SW480 (cell line): ENCODE data around the gene CPN1.

Experiments
- DNase-seq: peaks from one replicate; pipeline ENCODE4 v3.0.0-alpha.2; 2016; ENCODE audit warnings: low spot score

Gene CPN1

GRCh38 chr10:100076750-100077149 is 4.9 kb downstream of the CPN1 start:
- no peak for DNase-seq

GRCh38 chr10:100075426-100076220 is 6.0 kb downstream of the CPN1 start:
- no peak for DNase-seq

GRCh38 chr10:100072514-100072913 is 9.2 kb downstream of the CPN1 start:
- DNase-seq: no peak

GRCh38 chr10:100071529-100071928 is 10.1 kb downstream of the CPN1 start:
- no peak for DNase-seq

GRCh38 chr10:100067466-100067865 is 14.2 kb downstream of the CPN1 start:
- DNase-seq: no peak

GRCh38 chr10:100065084-100065660 is 16.5 kb downstream of the CPN1 start:
- no peak for DNase-seq

- DNase-seq: no peak
Observed at GRCh38 chr10:100061401-100061800, 20.3 kb downstream of the CPN1 start.

- no peak for DNase-seq
Observed at GRCh38 chr10:100057948-100058347, 23.7 kb downstream of the CPN1 start.

GRCh38 chr10:100053686-100054460 is 27.8 kb downstream of the CPN1 start:
- no peak for DNase-seq

- DNase-seq: peak; percentile 67
Observed at GRCh38 chr10:100046021-100046486, 35.6 kb downstream of the CPN1 start.

- no peak for DNase-seq
Observed at GRCh38 chr10:100045592-100045991, 36.1 kb downstream of the CPN1 start.

GRCh38 chr10:100043796-100044195 is 37.9 kb downstream of the CPN1 start:
- peak; percentile 48 for DNase-seq

GRCh38 chr10:100043344-100043743 is 38.3 kb downstream of the CPN1 start:
- DNase-seq: peak; percentile 66

- no peak for DNase-seq
Observed at GRCh38 chr10:100041306-100042002, 40.2 kb downstream of the CPN1 start.

- no peak for DNase-seq
Observed at GRCh38 chr10:100038561-100039071, 43.1 kb downstream of the CPN1 start.

- DNase-seq: no peak
Observed at GRCh38 chr10:100037758-100038315, 43.8 kb downstream of the CPN1 start.

- DNase-seq: no peak
Observed at GRCh38 chr10:100036850-100037249, 44.8 kb downstream of the CPN1 start.

- no peak for DNase-seq
Observed at GRCh38 chr10:100033766-100034418, 47.8 kb downstream of the CPN1 start.

- no peak for DNase-seq
Observed at GRCh38 chr10:100027416-100027815, 54.3 kb downstream of the CPN1 start.

- no peak for DNase-seq
Observed at GRCh38 chr10:100025576-100025975, 56.1 kb downstream of the CPN1 start.

GRCh38 chr10:100024748-100025147 is 56.9 kb downstream of the CPN1 start:
- DNase-seq: no peak
